ENCODE measurements around the gene GNB1.

DNA sequence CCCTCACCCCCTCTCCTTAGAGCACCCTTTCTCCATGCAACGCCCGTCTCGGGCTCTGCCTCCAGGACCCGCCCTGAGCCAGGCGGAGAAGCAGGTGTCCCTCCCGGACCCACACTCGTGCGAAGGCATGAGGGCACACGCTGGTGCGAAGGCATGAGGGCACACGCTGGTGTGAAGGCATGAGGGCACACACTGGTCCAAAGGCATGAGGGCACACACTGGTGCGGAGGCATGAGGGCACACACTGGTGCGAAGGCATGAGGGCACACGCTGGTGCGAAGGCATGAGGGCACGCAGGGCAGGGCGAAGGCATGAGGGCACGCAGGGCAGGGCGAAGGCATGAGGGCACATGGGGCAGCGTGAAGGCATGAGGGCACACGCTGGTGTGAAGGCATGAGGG lies 34.0 kb upstream of the GNB1 start:
- TF ChIP-seq, protein P1, sequence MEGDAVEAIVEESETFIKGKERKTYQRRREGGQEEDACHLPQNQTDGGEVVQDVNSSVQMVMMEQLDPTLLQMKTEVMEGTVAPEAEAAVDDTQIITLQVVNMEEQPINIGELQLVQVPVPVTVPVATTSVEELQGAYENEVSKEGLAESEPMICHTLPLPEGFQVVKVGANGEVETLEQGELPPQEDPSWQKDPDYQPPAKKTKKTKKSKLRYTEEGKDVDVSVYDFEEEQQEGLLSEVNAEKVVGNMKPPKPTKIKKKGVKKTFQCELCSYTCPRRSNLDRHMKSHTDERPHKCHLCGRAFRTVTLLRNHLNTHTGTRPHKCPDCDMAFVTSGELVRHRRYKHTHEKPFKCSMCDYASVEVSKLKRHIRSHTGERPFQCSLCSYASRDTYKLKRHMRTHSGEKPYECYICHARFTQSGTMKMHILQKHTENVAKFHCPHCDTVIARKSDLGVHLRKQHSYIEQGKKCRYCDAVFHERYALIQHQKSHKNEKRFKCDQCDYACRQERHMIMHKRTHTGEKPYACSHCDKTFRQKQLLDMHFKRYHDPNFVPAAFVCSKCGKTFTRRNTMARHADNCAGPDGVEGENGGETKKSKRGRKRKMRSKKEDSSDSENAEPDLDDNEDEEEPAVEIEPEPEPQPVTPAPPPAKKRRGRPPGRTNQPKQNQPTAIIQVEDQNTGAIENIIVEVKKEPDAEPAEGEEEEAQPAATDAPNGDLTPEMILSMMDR (IDR thresholded peaks at IDR 0.05; ENCODE audit: borderline replicate concordance, extremely low read depth, low read length, poor library complexity, severe bottlenecking), result no peak
- no peak for TF ChIP-seq EZH2 (IDR thresholded peaks at IDR 0.05; ENCODE audit: borderline replicate concordance, low read depth, low read length, severe bottlenecking)

Measured in DND-41 (cell line).